HG03097 (cell line): ENCODE measurements around the gene PTTG1IP.
"Not testable (repeated sequence)": the region's sequence is repeated elsewhere in the genome, so short reads cannot be mapped to it uniquely, and the experiment has no call there.

Experiments
- ATAC-seq: cut with Tn5 transposase; IDR thresholded peaks from one replicate; pipeline ENCODE4 v1.9.1; 2021; ENCODE audit not compliant: unreplicated experiment, low FRiP score

PTTG1IP gene

DNA sequence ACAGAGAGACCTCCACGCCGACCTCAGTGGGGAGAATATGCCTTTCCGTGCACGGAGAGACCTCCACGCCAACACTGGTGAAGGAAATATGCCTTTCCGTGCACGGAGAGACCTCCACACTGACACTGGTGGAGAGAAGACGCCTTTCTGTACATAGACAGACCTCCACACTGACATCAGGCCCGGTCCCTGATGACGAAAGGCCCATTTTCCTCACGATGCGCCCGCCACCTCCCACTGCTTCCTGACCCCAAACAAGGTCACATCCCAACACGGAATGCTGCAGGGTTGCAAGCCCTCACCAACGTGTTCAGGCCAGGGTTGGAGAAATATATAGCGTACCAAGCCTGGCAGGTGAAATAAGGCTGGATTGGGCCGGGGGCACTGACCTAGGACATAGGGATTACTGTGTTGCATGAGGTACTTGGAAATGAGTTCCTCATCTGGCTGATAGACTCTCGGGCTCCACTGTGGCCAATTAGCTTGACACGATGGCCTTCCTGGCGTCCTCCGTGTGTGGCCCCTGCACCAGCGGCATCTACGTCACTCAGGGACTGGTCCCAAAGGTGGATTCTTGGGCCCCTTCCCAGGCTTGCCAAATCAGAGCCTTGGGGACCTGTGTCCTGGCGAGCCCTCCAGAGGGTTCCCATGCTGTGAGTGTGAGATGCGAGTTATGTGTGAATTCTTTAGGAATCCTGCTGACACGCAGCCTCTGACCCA lies 39.1 kb downstream of the PTTG1IP start:
- no peak for ATAC-seq

DNA sequence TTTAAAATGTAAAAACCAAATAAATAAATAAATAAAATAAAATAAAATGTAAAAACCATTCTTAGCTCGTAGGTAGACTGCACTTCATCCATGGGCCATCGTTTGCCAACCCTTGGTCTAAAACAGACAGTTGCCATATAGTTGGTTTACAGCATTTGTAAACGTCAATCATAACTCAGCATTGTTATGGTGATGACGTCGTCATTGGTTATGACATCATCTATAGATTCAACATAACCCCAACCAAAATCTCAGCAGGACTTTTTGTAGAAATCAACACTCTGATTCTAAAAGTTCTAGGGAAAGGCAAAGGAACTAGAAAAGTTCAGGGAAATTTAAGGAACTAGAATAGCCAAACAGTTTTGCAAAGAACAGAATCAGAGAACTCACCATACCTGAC lies 39.8 kb downstream of the PTTG1IP start:
- no peak for ATAC-seq

DNA sequence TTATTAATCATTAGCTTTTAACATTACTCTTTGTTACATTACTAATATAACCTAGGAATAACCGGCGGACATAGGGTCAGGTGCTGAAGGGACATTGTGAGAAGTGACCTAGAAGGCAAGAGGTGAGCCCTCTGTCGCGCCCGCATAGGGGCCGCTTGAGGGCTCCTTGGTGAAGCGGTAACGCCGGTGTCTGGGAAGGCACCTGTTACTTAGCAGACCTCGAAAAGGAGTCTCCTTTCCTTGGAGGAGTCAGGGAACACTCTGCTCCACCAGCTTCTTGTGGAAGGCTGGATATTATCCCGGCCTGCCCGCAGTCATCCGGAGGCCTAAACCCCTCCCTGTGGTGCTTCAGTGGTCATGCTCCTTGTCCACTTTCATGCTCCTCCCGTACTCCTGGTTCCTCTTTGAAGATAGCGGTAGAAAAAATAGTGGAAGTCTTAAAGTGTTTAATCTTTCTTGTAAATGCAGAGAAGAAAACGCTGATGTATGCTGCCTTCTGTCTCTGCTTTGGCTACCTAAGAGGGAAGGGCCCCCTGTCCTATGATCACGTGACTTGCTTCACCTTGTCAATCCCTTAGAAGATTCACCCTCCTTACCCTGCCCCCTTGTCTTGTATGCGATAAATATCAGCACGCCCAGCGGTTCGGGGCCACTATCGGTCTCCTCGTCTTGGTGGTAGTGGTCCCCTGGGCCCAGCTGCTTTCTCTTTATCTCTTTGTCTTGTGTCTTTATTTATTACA lies 40.8 kb downstream of the PTTG1IP start:
- ATAC-seq, result not testable (repeated sequence)

DNA sequence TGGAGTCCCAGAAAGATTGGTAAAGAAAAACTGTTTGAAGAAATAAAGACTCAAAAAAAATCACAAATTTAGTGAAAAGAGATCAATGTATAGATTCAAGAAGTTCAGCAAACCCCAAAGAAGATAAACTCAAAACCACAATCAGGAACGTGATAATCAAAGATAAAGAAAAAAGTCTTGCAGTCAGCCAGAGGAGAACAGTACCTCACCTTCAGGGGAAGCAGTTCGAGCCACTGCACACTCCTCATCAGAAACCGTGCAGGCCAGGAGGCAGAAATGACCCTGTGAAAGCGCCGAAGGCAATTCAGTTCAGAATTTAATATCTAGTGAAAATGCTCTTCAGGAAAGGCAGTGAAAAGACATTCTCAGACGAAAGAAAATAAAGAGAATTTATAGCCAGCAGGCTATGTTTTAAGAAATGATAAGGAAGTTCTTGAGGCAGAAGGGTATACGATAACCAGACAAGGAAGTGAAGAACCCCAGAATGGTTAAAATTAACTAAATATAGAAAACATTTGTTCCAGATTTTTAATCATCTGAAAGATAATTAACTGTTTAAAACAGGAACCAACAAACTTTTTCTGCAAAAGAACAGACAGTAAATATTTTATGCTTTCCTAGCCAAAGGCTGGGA lies 42.1 kb downstream of the PTTG1IP start:
- ATAC-seq, result no peak

DNA sequence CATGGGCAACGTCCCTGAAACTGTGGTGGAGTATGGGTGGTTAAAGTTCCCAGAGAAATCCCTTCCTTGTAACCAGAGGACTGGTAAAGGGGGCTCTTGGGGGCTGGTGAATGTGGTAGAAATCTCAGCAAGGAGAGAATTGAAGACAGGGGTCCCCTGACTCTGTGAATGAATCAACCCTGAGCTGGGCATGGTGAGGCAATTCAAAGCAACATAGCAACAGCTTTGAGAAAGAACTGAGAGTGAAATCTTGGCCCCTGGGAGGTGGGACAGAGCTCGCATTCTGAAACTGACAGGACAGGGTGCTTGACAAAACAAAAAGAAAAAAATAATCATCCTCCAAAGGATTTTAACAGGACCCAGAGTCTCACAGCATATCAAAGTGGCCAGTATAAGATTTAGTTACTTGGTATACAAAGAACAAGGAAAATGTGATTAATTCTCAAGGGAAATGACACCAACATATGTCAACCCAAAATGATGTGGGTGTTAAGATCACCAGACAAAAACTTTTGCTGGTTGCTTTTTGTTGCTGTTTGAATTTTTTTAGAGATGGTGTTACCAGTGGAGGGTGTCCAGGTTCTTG lies 43.9 kb downstream of the PTTG1IP start:
- ATAC-seq, result no peak

DNA sequence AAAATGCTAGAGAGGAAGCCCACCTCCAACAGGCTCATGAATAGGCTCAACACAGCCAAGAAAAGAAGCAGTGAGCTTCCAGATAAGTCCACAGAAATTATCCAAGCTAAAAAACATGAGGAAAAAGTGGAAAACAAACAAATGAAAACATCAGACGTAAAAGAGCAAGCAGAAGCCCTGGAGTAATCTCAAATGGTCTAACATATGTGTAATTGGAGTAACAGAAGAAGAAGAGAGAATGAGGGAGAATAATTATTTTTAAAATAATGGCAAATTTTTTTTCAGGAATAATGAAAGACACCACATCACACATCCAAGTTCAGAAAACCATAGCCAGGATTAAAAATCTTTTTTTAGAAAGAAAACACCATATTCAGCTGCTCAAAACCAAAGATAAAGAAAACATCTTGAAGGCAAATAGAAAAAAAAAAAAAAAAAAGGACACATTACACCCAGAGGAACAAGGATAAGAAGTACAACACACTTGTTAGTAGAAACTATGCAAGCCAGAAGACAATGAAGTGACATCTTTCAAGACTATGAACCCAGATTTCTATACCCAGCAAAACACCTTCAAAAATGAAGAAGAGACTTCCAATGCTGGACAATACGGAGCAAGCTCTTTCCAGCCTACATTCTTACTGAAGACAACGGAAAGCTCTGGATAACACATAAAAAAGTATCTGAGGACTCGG lies 45.0 kb downstream of the PTTG1IP start:
- ATAC-seq, result no peak

DNA sequence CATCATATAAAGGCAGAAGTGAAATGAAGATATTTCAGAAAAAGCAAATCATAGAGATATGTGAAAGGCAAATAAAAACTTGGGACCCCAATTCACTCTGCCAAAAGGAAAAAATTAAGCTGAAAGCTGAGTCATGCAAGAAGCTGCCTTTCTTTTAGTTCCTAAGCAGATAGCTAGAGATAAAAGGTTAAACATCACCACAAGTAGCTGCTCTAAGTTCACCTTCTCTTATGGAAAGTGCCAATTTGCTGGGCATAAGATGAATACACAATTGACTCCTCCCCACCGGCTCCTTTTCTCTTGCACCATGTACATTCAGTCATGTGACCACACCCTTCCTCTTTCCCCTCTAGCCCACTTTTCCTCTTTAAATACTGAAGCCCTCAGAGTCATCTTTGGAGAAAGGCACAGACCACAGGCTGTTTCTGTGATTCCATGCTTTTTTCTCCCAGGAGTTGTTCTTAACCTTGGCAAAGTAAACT lies 50.3 kb downstream of the PTTG1IP start:
- no peak for ATAC-seq

DNA sequence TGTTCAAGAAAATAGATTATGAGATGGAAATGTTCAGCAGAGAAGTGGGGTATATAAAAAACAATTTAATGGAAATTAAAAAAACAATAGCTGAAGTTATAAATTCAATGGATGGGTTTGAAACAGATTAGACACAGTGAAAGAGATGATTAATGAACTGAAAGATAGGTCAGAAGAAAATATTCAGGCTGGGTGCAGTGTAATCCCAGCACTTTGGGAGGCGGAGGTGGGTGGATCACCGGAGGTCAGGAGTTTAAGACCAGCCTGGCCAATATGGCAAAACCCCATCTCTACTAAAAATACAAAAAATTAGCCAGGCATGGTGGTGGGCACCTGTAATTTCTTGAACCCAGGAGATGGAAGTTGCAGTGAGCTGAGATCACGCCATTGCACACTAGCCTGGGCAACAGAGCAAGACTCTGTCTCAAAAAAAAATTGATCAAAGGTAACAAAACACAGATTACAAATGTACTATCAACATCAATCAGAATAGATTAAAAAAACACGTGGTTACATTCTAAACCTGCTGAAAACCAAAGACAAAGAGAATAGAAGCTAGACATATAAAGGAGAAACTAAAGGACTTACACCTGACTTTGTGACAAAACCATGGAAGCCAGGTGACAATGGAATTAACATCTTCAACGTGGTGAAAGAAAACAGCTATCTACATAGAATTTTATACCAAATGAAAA lies 50.9 kb downstream of the PTTG1IP start:
- no peak for ATAC-seq

DNA sequence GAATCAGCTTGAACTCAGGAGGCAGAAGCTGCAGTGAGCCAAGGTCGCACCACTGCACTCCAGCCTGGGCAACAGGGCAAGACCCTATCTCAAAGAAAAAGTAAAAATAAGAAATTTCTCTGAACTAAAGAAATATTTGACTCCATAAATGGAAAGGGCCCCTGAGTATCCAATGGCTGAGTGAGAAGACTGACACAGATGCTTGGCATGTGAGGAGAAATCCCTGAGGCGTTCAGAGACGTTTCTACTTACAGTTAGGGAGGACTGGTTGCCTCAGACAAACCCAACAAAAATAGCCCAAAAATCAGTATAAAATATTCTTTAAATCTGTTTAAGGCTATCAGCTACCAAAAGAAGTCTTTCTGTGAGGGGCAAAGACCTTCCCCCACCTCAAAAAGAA lies 52.6 kb downstream of the PTTG1IP start:
- no peak for ATAC-seq

DNA sequence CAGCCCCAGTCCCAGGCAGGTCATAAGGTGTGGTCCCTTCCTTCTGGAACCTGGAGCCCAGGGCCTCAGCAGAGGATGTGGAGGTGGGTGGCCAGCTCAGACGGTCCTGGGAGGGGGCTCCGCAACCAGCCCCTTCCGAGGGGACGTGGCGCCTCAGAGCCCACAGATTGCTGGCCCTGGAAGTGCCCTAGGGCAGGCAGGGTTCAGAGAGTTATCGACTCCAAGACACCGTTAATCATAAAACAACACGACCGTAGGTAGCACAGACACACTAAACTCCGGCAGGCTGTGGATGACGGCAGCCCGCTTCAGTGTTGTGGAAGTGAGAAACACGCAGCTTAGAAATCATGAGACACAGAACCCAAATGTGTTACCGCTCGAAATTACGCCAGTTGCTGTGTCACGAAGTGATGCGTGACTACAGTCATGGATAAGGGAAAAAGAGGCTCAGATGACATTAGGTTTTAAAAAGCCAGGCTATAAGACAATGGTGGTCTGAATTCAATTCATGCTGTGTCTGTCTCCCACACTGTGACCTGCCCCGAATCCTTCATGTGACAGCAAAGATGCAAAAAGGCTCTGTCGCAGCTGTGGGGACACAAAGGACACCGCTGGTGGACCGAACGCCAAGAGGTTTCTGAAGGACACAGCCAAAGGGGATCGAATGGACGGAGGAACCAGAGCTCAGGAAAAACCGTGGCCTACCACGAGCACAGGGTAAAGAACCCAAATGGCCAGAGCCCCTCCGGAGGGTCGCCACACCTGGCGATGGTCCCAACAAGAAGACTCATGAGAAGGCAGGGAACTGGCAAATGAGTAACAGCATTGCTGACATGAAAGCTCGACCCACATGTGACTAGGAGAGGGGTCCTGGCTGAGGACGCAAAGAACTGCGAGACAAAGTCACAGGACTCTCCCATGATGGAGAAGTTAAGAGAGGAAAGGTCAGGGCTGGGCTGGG lies 53.9 kb downstream of the PTTG1IP start:
- ATAC-seq, result no peak

DNA sequence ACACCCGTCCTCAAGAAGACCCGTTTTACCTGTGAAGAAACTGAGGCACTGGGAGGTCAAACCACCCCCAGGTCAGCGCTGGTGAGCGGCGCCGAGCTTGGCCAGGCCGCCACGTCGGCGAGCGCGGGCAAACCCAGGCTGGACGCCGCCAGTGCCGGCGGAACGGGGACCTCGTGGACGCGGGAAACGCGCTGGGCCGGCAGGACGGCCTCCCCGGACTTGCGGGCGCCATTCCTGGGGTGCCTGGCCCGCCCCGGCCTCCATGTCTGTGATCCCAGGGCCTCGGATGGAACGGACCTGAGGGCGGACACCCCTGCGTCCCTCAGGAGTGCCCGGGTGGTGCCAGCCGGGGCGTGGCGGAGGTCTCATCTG lies 54.9 kb downstream of the PTTG1IP start:
- no peak for ATAC-seq

DNA sequence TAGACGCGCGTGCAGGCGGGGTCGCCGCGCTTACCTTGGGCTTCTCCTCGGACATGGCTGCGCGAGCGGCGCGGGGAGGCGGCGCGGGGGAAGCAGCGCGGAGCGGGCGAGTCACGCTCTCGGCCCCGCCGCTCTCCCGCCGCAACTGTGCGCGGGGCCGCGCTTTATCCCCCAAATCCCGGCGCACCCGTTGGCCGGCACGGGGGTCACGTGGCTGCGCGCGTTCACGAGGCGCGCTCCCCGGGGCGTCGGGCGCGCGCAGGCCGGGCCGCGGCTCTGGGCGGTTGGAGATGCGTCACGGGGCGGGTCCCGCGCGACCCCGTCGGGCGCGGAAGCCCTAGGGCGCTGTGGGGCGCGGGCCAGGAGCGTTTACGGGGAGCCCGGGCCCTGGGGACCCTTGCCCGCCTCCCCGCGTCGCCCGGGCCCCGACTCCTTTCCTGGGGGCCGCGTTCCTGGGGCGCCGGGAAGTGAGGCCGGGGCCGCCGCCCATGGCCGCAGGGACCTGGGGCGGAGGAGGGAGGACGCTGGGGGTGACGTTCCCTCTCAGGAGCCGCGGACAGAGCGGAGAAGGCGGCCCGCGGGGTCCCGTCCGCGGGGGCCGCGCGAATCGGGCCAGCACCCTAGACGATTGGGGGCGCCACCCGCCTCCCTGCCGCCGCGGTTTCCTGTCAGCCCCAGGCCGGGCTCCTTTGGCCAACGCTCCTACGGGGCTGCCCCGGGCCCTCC lies 55.4 kb downstream of the PTTG1IP start, which contains the start of gene SUMO3:
Gene SUMO3 (minus strand): TSS at position 149 of the 726 bp plus-strand sequence. CDS start 94 bp downstream, at position 55.
- peak; percentile 52 for ATAC-seq

DNA sequence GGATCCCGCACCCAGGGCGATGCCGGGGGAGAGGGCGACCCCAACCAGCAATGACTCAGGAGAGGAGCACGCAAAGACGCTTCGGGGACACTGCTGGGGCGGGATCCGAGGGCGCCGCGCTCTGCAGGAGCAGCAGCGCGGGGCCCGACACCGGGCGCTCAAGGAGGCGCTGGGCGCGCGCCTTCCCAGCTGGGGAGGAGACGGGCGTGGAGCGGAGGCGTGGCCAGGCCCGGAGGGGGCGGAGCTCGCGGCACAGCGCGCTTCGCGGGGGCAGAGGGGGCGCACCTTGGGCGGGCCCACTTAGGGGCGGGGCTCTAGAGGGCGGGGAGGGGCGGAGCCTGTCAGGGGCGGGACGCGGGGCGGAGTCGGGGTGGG lies 56.0 kb downstream of the PTTG1IP start:
- ATAC-seq, result peak; percentile 62

DNA sequence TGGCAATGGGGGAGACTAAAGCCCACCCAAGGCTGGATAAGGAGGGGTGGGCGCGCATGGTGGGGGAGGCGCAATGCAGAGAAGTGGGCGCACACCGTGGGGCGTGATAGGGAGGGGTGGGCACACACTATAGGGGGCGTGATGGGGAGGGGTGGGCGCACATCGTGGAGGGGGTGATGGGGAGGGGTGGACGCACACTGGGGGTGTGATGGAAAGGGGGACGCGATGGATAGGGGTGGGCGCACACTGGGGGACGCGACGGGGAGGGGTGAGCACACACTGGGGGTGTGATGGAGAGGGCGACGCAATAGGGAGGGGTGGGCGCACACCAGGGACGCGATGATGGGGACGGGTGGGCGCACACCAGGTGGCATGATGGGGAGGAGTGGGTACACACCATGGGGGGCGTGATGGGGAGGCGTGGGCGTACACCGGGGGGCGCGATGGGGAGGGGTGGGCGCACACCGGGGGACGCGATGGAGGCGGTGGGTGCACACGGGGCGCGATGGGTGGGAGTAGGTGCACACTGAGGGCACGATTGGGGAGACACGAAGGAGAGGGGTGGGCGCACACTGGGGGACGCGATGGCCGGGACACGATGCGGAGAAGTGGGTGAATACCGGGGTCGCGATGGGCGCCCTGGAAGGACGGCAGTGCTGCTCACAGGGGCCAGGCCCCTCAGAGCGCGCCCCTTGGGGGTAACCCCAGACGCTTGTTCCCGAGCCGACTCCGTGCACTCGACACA lies 56.6 kb downstream of the PTTG1IP start:
- ATAC-seq, result peak; percentile 16

DNA sequence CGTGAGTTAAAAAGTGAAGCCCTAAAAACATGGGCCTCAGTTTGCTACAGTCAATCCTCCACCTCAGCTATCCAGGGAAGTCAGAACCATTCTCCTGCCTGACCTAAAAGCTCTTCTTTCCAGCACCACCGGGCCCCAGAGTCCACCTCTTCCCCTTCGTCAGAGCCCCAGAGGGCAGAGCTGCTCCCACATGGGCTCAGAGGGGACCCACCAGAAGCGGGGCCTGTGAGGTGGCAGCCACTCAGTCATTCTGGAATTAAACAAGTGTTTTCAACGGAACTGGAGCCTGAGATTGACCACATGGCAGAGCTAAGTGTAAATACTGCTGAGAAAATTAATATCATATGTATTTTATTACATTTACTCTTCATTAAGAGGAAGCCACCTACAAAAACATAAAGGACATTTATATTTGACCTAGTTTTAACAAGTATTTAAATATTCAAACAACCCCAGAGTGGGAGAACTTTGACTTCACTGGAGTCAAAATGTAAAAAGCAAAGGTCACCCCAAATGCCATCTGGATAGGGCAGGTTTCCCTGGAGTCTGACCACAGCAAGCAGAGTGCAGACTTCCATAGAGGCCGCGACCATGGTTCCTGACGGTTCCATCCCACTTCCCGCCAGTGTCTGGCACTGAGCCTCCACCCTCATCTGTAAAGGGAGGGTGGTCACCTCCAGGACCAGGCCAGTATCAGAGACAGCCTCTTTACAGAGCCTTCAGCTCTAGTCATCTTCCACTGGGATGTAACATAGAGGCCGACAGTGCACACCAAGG lies 57.5 kb downstream of the PTTG1IP start:
- no peak for ATAC-seq

DNA sequence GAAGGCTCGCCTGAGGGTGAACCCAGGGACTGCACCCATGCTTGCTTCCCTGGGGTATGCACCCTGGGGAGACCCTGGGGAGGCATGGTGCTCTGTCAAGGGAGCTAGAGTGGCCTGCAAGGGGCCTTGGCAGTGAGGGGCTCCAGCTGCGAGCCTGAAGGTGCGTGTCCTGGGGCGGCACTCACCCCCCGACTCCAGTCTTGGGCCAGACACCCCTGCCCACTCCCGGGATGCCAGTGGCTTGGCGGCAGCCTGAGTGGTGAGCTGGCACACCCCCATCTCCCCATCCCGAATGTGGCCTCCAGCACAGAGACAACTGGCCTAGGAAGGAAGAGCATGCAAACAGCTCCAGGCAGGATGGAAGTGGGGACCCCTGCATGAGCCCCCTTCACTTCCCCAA lies 58.3 kb downstream of the PTTG1IP start:
- ATAC-seq, result no peak

DNA sequence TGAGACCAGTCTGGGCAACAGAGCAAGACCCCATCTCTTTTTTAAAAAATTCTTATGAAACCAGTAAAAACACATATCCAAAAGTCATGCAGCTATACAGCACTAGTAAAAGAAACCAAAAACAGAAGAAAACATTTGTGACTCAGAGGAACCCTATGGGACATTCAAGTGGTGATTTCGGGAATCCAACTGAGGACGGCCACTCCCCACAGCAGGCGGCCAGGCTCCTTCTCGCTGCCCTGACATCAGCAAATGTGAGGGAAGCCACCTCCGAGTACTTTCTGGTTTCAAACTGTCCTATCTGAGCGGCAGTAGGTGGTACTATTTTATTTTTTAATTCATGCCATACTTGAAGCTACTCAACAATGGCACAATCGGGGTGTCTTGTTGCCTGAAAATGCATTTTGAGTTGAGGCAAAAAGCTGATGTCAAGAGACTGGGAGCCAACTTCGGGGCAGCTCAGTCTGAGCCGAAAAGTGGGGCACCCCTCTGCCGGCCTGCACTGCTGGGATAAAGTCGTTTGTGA lies 58.9 kb downstream of the PTTG1IP start:
- ATAC-seq, result no peak
